ENCODE measurements around the gene C15orf62.

- no peak for TF ChIP-seq POLR2A (IDR thresholded peaks at IDR 0.05)
- no peak for TF ChIP-seq CTCF (IDR thresholded peaks at IDR 0.05)
Measured at GRCh38 chr15:40773902-40774301, 4.1 kb downstream of the C15orf62 start.

Measured in tibial nerve (tissue), 3 donors.